ENCODE data around the gene TBX1. TPM values are rescaled to one million over a fixed set of nuclear protein-coding genes. Genes with fewer than 3 reads are reported as not detected.

Gene TBX1
- total RNA-seq, 3 donors from 2014 or later (not counting 1 experiment from before 2014, with no cell fraction given): 2.0 to 4.6 (median 3.2) TPM

GRCh38 chr22:19772422-19772672 is 11.8 kb downstream of the TBX1 start:
- DNase-seq (no peak), ATAC-seq (no peak)
- Histone ChIP-seq H3K4me1 (ENCODE audit: control insufficient read depth, insufficient read depth, low read length) (peaks cover 24% of the 10 kb centered on the region), H3K4me3 (ENCODE audit: low read length) (no peak overlapping the region), H3K36me3 (ENCODE audit: control insufficient read depth, insufficient read depth, low read length) (no peaks in the 10 kb centered on the region), H3K27ac (ENCODE audit: low read length) (no peak overlapping the region), H3K9me3 (ENCODE audit: control insufficient read depth, insufficient read depth, low read length) (no peaks in the 10 kb centered on the region), H3K27me3 (ENCODE audit: control insufficient read depth, insufficient read depth, low read length) (peaks cover 10% of the 10 kb centered on the region)
- intact Hi-C loops (cut with micrococcal nuclease): no loop called here
- H3K4me3 Mint-ChIP-seq: no peak overlapping the region
- TF ChIP-seq CTCF (IDR thresholded peaks at IDR 0.05): no peak
- no peaks in the 10 kb centered on the region for H3K36me3 Mint-ChIP-seq
- H3K27ac Mint-ChIP-seq: no peak overlapping the region
- peaks cover 0 to 19% of the 10 kb centered on the region in 2 donors for H3K27me3 Mint-ChIP-seq (ENCODE audit: low read depth in 2 of 2)
- WGBS (ENCODE audit: insufficient coverage): 59% methylated on average over 4 of the region's 4 CpGs
- no peaks in the 10 kb centered on the region for H3K9me3 Mint-ChIP-seq
- peaks cover 6 to 22% of the 10 kb centered on the region in 2 donors for H3K4me1 Mint-ChIP-seq

- no peaks in the 10 kb centered on the region for H3K9me3 Mint-ChIP-seq
- 20% methylated on average over 24 of the region's 25 CpGs for WGBS (ENCODE audit: insufficient coverage)
- intact Hi-C loops (cut with micrococcal nuclease): no loop called here
- peaks cover 6 to 17% of the 10 kb centered on the region in 2 donors for H3K4me1 Mint-ChIP-seq
- Histone ChIP-seq H3K36me3 (ENCODE audit: control insufficient read depth, insufficient read depth, low read length) (no peaks in the 10 kb centered on the region), H3K4me3 (ENCODE audit: low read length) (no peak overlapping the region), H3K4me1 (ENCODE audit: control insufficient read depth, insufficient read depth, low read length) (peaks cover 19% of the 10 kb centered on the region), H3K27ac (ENCODE audit: low read length) (no peak overlapping the region), H3K9me3 (ENCODE audit: control insufficient read depth, insufficient read depth, low read length) (no peaks in the 10 kb centered on the region), H3K27me3 (ENCODE audit: control insufficient read depth, insufficient read depth, low read length) (peaks cover 7% of the 10 kb centered on the region)
- H3K27ac Mint-ChIP-seq: no peak overlapping the region
- no peak overlapping the region for H3K4me3 Mint-ChIP-seq
- no peak for TF ChIP-seq CTCF (IDR thresholded peaks at IDR 0.05)
- H3K36me3 Mint-ChIP-seq: no peaks in the 10 kb centered on the region
- no peak for ATAC-seq
- no peak for DNase-seq
- peaks cover 0 to 16% of the 10 kb centered on the region in 2 donors for H3K27me3 Mint-ChIP-seq (ENCODE audit: low read depth in 2 of 2)
These were observed 12.3 kb downstream of the TBX1 start for GRCh38 chr22:19772673-19773469.

GRCh38 chr22:19773470-19774040 is 13.0 kb downstream of the TBX1 start:
- peaks cover 0 to 20% of the 10 kb centered on the region in 2 donors for H3K27me3 Mint-ChIP-seq (ENCODE audit: low read depth in 2 of 2)
- H3K4me3 ChIP-seq (ENCODE audit: low read length): no peak overlapping the region
- intact Hi-C loops (cut with micrococcal nuclease): no loop called here
- no peak overlapping the region for H3K27ac ChIP-seq (ENCODE audit: low read length)
- H3K4me1 Mint-ChIP-seq: peaks cover 6 to 15% of the 10 kb centered on the region in 2 donors
- no peak overlapping the region for H3K27ac Mint-ChIP-seq
- DNase-seq: no peak
- 84% methylated on average over 9 of the region's 9 CpGs for whole genome bisulfite sequencing (ENCODE audit: insufficient coverage)
- no peak overlapping the region for H3K4me3 Mint-ChIP-seq
- peaks cover 2% of the 10 kb centered on the region for H3K27me3 ChIP-seq (ENCODE audit: control insufficient read depth, insufficient read depth, low read length)
- H3K4me1 ChIP-seq (ENCODE audit: control insufficient read depth, insufficient read depth, low read length): peaks cover 16% of the 10 kb centered on the region
- no peak for TF ChIP-seq CTCF (IDR thresholded peaks at IDR 0.05)
- ATAC-seq: no peak
- no peaks in the 10 kb centered on the region for H3K9me3 ChIP-seq (ENCODE audit: control insufficient read depth, insufficient read depth, low read length)
- H3K36me3 Mint-ChIP-seq: no peaks in the 10 kb centered on the region
- H3K36me3 ChIP-seq (ENCODE audit: control insufficient read depth, insufficient read depth, low read length): no peaks in the 10 kb centered on the region
- no peaks in the 10 kb centered on the region for H3K9me3 Mint-ChIP-seq
